Mucosa of stomach (tissue), 1 donor: ENCODE results near the gene CCM2.
"Not testable (repeated sequence)": the region's sequence is repeated elsewhere in the genome, so short reads cannot be mapped to it uniquely, and the experiment has no call there.

ENCODE experiments used
- H3K27me3 ChIP-seq: one replicate; pipeline ENCODE4 v1.7.0; 2013; ENCODE audit warnings: mild to moderate bottlenecking, low read length; ENCODE audit not compliant: control insufficient read depth, insufficient read depth
- H3K36me3 ChIP-seq: one replicate; pipeline ENCODE4 v1.7.0; 2013; ENCODE audit warnings: low read length; ENCODE audit not compliant: control insufficient read depth, insufficient read depth
- H3K4me1 ChIP-seq: one replicate; pipeline ENCODE4 v1.7.0; 2013; ENCODE audit warnings: mild to moderate bottlenecking, low read length; ENCODE audit not compliant: control insufficient read depth, insufficient read depth
- H3K4me3 ChIP-seq: one replicate; pipeline ENCODE4 v1.7.0; 2013; ENCODE audit warnings: low read length
- H3K9ac ChIP-seq: one replicate; pipeline ENCODE4 v1.7.0; 2013; ENCODE audit warnings: mild to moderate bottlenecking, low read length, moderate library complexity
- H3K9me3 ChIP-seq: one replicate; pipeline ENCODE4 v1.7.0; 2013; ENCODE audit warnings: mild to moderate bottlenecking, low read length, moderate library complexity; ENCODE audit not compliant: control insufficient read depth
- donor health status: Pancreatic carcinoma.

The CCM2 gene

GRCh38 chr7:45001826-45002225 lies 1.8 kb downstream of the CCM2 start:
- no peaks in the 10 kb centered on the region for H3K9me3 ChIP-seq
- no peaks in the 10 kb centered on the region for H3K27me3 ChIP-seq
- no peaks in the 10 kb centered on the region for H3K36me3 ChIP-seq
- H3K4me1 ChIP-seq, result peaks cover 9% of the 10 kb centered on the region
- H3K9ac ChIP-seq, result peak overlapping the region; percentile 24
- H3K4me3 ChIP-seq, result no peak overlapping the region

DNA sequence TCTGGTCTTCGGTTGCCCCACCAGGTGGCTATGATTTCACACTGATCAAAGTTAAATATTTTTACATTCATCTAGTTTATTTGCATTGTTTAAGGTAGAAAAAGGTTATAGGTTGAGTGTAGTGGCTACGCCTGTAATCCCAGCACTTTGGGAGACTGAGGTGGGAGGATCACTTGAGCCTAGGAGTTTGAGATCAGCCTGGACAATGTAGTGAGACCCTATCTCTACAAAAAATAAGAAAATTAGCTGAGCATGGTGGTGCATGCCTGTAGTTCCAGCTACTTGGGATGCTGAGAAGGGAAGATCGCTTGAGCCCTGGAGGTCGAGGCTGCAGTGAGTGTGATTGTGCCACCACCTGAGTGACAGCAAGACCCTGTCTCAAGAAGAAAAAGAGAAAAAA lies 3.8 kb downstream of the CCM2 start:
- Histone ChIP-seq H3K9me3 (no peaks in the 10 kb centered on the region), H3K9ac (no peak overlapping the region), H3K36me3 (no peaks in the 10 kb centered on the region), H3K27me3 (no peaks in the 10 kb centered on the region), H3K4me1 (peaks cover 9% of the 10 kb centered on the region), H3K4me3 (no peak overlapping the region)

DNA sequence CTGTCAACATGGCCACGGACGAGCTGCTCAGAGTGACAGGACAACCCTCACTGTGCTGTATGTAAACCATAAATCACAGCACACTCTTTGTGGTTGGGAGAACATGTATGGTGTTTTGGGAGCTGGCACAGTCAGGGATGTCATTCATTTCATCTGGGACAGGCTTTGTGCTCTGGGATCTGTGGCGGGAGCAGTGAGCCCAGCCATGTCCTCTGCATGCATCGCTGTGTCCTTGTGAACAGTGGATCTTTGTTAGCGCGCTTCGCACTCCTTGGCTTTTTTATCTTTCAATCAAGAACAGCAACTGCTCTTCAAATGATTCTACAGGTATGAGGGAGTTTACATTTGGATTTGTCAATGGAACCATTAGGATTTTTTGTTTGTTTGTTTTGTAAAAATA lies 7.1 kb downstream of the CCM2 start:
- H3K9ac ChIP-seq, result no peak overlapping the region
- H3K9me3 ChIP-seq, result no peaks in the 10 kb centered on the region
- no peaks in the 10 kb centered on the region for H3K36me3 ChIP-seq
- no peak overlapping the region for H3K4me3 ChIP-seq
- H3K4me1 ChIP-seq, result no peaks in the 10 kb centered on the region
- H3K27me3 ChIP-seq, result no peaks in the 10 kb centered on the region

DNA sequence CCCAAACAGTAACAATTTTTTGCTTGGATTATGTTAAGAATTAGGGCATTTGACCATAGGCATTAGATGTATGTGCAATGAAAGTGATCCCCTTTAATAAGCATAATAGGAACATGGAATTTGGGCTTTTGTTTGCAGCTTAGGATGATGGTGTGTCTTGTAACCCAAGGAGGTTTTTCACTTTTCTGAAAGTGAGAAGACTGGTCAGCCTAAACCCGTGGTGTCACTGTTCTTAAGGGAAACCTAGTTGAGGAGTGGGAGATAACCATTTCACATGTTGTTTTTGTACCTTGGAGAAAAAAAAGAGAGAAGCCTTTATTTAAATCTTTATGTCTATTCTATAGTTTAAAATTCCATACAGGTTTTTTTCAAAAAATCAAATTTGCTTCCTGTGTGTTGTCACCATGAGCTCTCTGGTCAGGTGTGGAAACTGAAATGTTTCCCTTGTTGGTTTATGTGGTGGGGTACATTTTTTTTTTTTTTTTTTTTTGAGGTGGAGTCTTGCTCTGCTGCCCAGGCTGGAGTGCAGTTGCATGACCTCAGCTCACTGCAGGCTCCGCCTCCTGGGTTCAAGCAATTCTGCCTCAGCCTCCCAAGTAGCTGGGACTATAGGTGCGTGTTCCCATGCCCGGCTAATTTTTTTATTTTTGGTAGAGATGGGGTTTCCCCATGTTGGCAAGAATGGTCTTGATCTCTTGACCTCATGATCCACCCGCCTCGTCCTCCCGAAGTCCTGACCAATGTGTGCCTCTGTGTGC lies 7.7 kb downstream of the CCM2 start:
- Histone ChIP-seq H3K36me3 (no peaks in the 10 kb centered on the region), H3K4me3 (no peak overlapping the region), H3K9me3 (no peaks in the 10 kb centered on the region), H3K4me1 (no peaks in the 10 kb centered on the region), H3K27me3 (no peaks in the 10 kb centered on the region), H3K9ac (no peak overlapping the region)

DNA sequence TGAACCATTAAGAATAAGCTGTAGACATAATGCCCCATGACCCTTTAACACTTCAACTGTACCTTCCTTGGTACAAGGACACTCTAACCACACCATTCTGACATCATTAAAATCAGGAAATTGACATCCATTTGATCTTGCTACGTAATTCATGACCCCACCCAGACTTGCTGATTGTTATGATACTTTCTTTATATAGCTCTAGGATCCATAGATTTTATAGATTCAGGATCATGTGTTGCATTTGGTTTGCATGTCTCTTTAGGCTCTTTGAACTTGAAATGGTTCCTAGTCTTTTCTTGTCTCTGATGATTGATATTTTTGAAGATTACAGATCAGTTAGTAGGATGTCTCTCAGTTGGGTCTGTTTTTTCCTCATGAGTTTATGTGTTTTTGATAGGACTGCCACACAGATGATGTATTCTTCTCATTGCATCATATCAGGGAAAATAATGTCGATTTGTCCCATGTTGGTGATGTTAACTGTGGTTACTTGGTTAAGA lies 13.5 kb downstream of the CCM2 start:
- H3K36me3 ChIP-seq, result no peaks in the 10 kb centered on the region
- H3K9me3 ChIP-seq, result no peaks in the 10 kb centered on the region
- no peaks in the 10 kb centered on the region for H3K4me1 ChIP-seq
- H3K27me3 ChIP-seq, result no peaks in the 10 kb centered on the region
- H3K9ac ChIP-seq, result no peak overlapping the region
- no peak overlapping the region for H3K4me3 ChIP-seq

DNA sequence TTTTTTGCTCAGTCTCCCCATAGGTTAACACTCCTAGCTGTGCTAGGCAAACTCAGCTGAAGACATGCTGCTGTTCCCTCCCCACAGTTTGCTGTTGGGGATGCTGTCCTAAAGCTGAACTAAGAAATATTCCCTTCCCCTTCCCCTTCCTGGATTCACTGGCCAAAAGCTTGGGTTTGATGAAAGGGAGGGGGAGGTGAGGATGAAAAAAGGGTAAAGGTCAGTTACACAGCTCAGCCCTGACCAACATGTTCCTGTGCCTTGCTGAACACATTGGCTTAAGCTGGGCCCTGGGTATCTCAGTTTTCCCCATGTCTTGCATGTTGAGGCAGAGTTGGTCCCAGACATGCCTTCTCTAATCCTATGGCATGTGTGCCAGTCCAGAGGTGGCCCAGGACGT lies 15.3 kb downstream of the CCM2 start:
- Histone ChIP-seq H3K36me3 (peaks cover 3% of the 10 kb centered on the region), H3K9me3 (no peaks in the 10 kb centered on the region), H3K27me3 (no peaks in the 10 kb centered on the region), H3K9ac (no peak overlapping the region), H3K4me1 (no peaks in the 10 kb centered on the region), H3K4me3 (no peak overlapping the region)

DNA sequence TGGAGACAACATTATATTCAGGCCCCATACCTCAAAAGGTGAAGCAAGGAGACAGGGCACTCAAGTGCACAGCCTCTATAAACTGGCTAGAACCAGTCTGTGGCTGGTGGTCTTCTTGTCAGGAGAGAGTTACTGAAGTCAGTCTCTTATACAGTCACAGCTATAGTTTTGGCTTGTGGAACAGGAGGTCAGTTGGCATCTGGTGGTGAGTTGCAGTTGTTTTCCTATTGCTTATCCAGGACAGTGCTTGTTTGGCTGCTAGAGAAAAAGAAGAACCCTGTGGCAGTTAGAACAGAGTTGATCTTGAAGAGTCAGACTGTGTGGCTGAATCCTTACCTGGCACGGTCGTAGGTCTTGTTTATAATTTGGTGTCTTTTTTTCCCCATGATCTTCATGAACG lies 17.3 kb downstream of the CCM2 start:
- Histone ChIP-seq H3K4me3 (no peak overlapping the region), H3K9me3 (no peaks in the 10 kb centered on the region), H3K9ac (no peak overlapping the region), H3K4me1 (no peaks in the 10 kb centered on the region), H3K27me3 (no peaks in the 10 kb centered on the region), H3K36me3 (peaks cover 3% of the 10 kb centered on the region)

GRCh38 chr7:45020915-45021314 lies 20.9 kb downstream of the CCM2 start:
- Histone ChIP-seq H3K4me1 (no peaks in the 10 kb centered on the region), H3K9me3 (no peaks in the 10 kb centered on the region), H3K27me3 (no peaks in the 10 kb centered on the region), H3K36me3 (peaks cover 3% of the 10 kb centered on the region), H3K9ac (no peak overlapping the region), H3K4me3 (no peak overlapping the region)

- H3K9me3 ChIP-seq, result no peaks in the 10 kb centered on the region
- H3K36me3 ChIP-seq, result peaks cover 3% of the 10 kb centered on the region
- H3K4me1 ChIP-seq, result no peaks in the 10 kb centered on the region
- H3K4me3 ChIP-seq, result no peak overlapping the region
- H3K27me3 ChIP-seq, result no peaks in the 10 kb centered on the region
- H3K9ac ChIP-seq, result no peak overlapping the region
These were observed 21.7 kb downstream of the CCM2 start for GRCh38 chr7:45021604-45022296.

DNA sequence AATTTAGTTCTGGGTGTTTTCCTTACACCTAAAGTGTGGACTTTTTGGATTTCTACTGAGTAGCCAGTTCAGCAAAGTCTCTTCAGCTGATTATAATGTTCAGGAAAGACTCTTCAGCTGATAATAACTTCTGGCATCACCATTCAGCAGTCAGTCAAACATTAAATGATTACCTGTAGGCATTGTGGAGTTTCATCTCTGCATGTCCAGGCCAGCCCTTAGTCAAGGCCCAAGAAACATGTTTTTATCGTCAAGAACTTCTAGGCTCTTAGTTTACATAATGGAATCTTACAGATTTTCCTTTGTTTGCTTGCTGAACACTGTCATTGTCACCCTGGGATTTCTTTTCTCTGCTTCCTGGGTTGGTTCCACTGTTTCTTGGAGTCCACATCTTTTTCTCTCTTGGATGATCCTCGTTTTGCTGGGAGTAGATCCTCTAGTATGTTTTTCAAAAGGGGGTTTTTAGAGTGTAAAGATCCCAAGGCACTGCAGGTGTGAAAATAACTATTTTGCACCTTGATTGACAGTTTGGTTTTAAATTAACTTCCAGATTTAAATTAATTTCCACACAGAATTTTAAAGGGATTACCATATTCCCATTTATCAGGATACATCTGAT lies 24.2 kb downstream of the CCM2 start:
- H3K36me3 ChIP-seq, result peaks cover 2% of the 10 kb centered on the region
- no peaks in the 10 kb centered on the region for H3K4me1 ChIP-seq

DNA sequence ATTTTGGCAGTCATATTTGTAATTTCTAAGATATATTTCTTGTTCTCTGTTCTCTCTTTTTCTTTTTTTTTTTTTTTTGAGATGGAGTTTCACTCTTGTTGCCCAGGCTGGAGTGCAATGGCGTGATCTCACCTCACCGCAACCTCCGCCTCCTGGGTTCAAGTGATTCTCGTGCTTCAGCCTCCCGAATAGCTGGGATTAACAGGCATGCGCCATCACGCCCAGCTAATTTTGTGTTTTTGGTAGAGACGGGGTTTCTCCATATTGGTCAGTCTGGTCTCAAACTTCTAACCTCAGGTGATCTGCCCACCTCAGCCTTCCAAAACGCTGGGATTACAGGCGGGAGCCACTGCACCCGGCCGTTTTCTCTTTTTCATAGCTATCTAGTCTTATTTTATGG lies 25.5 kb downstream of the CCM2 start:
- H3K27me3 ChIP-seq, H3K36me3 ChIP-seq, H3K4me3 ChIP-seq, H3K9me3 ChIP-seq, H3K9ac ChIP-seq, H3K4me1 ChIP-seq: not testable (repeated sequence)

More for the DNA sequence above, 24.2 kb downstream of the CCM2 start:
- no peak overlapping the region for H3K4me3 ChIP-seq
- H3K9ac ChIP-seq, result no peak overlapping the region
- no peaks in the 10 kb centered on the region for H3K9me3 ChIP-seq
- H3K27me3 ChIP-seq, result no peaks in the 10 kb centered on the region

GRCh38 chr7:45026013-45026412 lies 26.0 kb downstream of the CCM2 start:
- H3K4me1 ChIP-seq, result no peaks in the 10 kb centered on the region
- no peaks in the 10 kb centered on the region for H3K27me3 ChIP-seq

More at GRCh38 chr7:45026013-45026412, 26.0 kb downstream of the CCM2 start:
- Histone ChIP-seq H3K36me3 (no peaks in the 10 kb centered on the region), H3K9me3 (no peaks in the 10 kb centered on the region), H3K4me3 (no peak overlapping the region), H3K9ac (no peak overlapping the region)
